ENCODE measurements around the gene SNRPD1. TPM values are rescaled to one million over a fixed set of nuclear protein-coding genes. Genes with fewer than 3 reads are reported as not detected.
"Not testable (repeated sequence)": the region's sequence is repeated elsewhere in the genome, so short reads cannot be mapped to it uniquely, and the experiment has no call there.

The SNRPD1 gene
- 100 to 1,000 TPM in 1 of 2 experiments, 10 to 100 TPM in 1; 79.9 to 163 TPM for total RNA-seq

GRCh38 chr18:21612125-21613039 lies at the start of gene SNRPD1:
Gene SNRPD1 (plus strand): TSS chr18:21612314. CDS start chr18:21612430, 116 bp downstream.
- ATAC-seq (peak; percentile 98), DNase-seq (peak; percentile 93)
- Mint-ChIP-seq H3K27me3 (no peaks in the 10 kb centered on the region), H3K9me3 (ENCODE audit: low read depth) (no peaks in the 10 kb centered on the region), H3K4me1 (peaks cover 34% of the 10 kb centered on the region), H3K36me3 (ENCODE audit: low read depth) (peaks cover 39% of the 10 kb centered on the region), H3K4me3 (peak within 1 kb of the TSS; percentile 92), H3K27ac (peak within 1 kb of the TSS; percentile 99)
- POLR2A ChIA-PET, result interaction anchor here (0.6 to 5.3 kb wide), 3 partner anchors 12 to 322 kb away, joined by 3 to 41 read pairs (median 4); partner anchors contain the start of gene ESCO1
- CTCF ChIA-PET, result interaction anchor here (0.6 to 6.2 kb wide), 15 partner anchors 9 to 1743 kb away, joined by 3 to 93 read pairs (median 5); partner anchors contain the start of genes ABHD3, ESCO1 and MIB1
- intact Hi-C loops (cut with DNase I, micrococcal nuclease), result loop anchor here (1.0 to 10.0 kb wide), 9 partner anchors 11 to 1842 kb away; partner anchors contain the start of genes ABHD3 (in 2 of the 2), MIB1 (in 2 of the 2), ESCO1 (in 1 of the 2) and RBBP8 (in 1 of the 2)

- Mint-ChIP-seq H3K27ac (no peak overlapping the region), H3K4me1 (peaks cover 2% of the 10 kb centered on the region), H3K9me3 (ENCODE audit: low read depth) (no peaks in the 10 kb centered on the region), H3K27me3 (no peaks in the 10 kb centered on the region), H3K36me3 (ENCODE audit: low read depth) (peaks cover 46% of the 10 kb centered on the region), H3K4me3 (no peak overlapping the region)
- ATAC-seq, result no peak
- no peak for DNase-seq
- ChIA-PET POLR2A (no interaction called here), CTCF (no interaction called here)
- intact Hi-C loops (cut with DNase I, micrococcal nuclease), result loop anchor here in 1 of 2 experiments (10.0 kb wide), 1 partner anchor 377 kb away; no protein-coding TSS in a partner anchor
These were observed 40.3 kb upstream of the SNRPD1 start for GRCh38 chr18:21571772-21572171.

GRCh38 chr18:21575656-21576055 lies 36.5 kb upstream of the SNRPD1 start:
- peaks cover 34% of the 10 kb centered on the region for H3K36me3 Mint-ChIP-seq (ENCODE audit: low read depth)

GRCh38 chr18:21584391-21584790 lies 27.7 kb upstream of the SNRPD1 start:
- peaks cover 23% of the 10 kb centered on the region for H3K4me1 Mint-ChIP-seq
- no peaks in the 10 kb centered on the region for H3K27me3 Mint-ChIP-seq
- ChIA-PET CTCF (interaction anchor here (1.3 kb wide), 1 partner anchor 13 kb away, joined by 4 read pairs; no protein-coding TSS in a partner anchor), POLR2A (no interaction called here)
- DNase-seq (no peak), ATAC-seq (no peak)
- H3K36me3 Mint-ChIP-seq (ENCODE audit: low read depth), result peaks cover 24% of the 10 kb centered on the region
- H3K9me3 Mint-ChIP-seq (ENCODE audit: low read depth), result no peaks in the 10 kb centered on the region
- no peak overlapping the region for H3K27ac Mint-ChIP-seq
- intact Hi-C loops (cut with DNase I, micrococcal nuclease), result no loop called here
- no peak overlapping the region for H3K4me3 Mint-ChIP-seq

More at GRCh38 chr18:21575656-21576055, 36.5 kb upstream of the SNRPD1 start:
- no peaks in the 10 kb centered on the region for H3K27me3 Mint-ChIP-seq
- intact Hi-C loops (cut with DNase I, micrococcal nuclease), result loop anchor here in 1 of 2 experiments (10.0 kb wide), 1 partner anchor 381 kb away; no protein-coding TSS in a partner anchor
- no peaks in the 10 kb centered on the region for H3K9me3 Mint-ChIP-seq (ENCODE audit: low read depth)
- H3K27ac Mint-ChIP-seq, result no peak overlapping the region
- ATAC-seq (no peak), DNase-seq (no peak)
- CTCF ChIA-PET, result no interaction called here
- POLR2A ChIA-PET, result interaction anchor here (0.6 kb wide), 1 partner anchor 51 kb away, joined by 4 read pairs; no protein-coding TSS in a partner anchor
- no peak overlapping the region for H3K4me3 Mint-ChIP-seq
- peaks cover 8% of the 10 kb centered on the region for H3K4me1 Mint-ChIP-seq

- intact Hi-C loops (cut with DNase I, micrococcal nuclease); H3K9me3 Mint-ChIP-seq (ENCODE audit: low read depth); POLR2A ChIA-PET; H3K27me3 Mint-ChIP-seq; ATAC-seq; H3K4me3 Mint-ChIP-seq; DNase-seq; H3K27ac Mint-ChIP-seq; CTCF ChIA-PET: not testable (repeated sequence)
- Mint-ChIP-seq H3K4me1 (peaks cover 33% of the 10 kb centered on the region), H3K36me3 (ENCODE audit: low read depth) (peaks cover 22% of the 10 kb centered on the region)
These were observed 19.8 kb upstream of the SNRPD1 start for GRCh38 chr18:21592361-21592760.

- H3K4me1 Mint-ChIP-seq, result peaks cover 39% of the 10 kb centered on the region
- H3K36me3 Mint-ChIP-seq (ENCODE audit: low read depth), result peaks cover 17% of the 10 kb centered on the region
- peak; percentile 73 for ATAC-seq
- H3K4me3 Mint-ChIP-seq, result no peak overlapping the region
- intact Hi-C loops (cut with DNase I, micrococcal nuclease), result no loop called here
- peak overlapping the region; percentile 23 for H3K27ac Mint-ChIP-seq
- POLR2A ChIA-PET, result no interaction called here
- no peaks in the 10 kb centered on the region for H3K27me3 Mint-ChIP-seq
- CTCF ChIA-PET, result interaction anchor here (0.7 kb wide), 1 partner anchor 38 kb away, joined by 3 read pairs; no protein-coding TSS in a partner anchor
- H3K9me3 Mint-ChIP-seq (ENCODE audit: low read depth), result no peaks in the 10 kb centered on the region
- DNase-seq, result peak; percentile 30
These were observed 18.4 kb upstream of the SNRPD1 start for GRCh38 chr18:21593540-21594257.

- Mint-ChIP-seq H3K36me3 (ENCODE audit: low read depth) (peaks cover 10% of the 10 kb centered on the region), H3K4me1 (peaks cover 41% of the 10 kb centered on the region)
These were observed 14.5 kb upstream of the SNRPD1 start for GRCh38 chr18:21597620-21598019.

GRCh38 chr18:21598726-21599584 lies 13.2 kb upstream of the SNRPD1 start:
- Mint-ChIP-seq H3K27ac (peak overlapping the region; percentile 94), H3K27me3 (no peaks in the 10 kb centered on the region), H3K4me1 (peaks cover 38% of the 10 kb centered on the region), H3K36me3 (ENCODE audit: low read depth) (peaks cover 8% of the 10 kb centered on the region), H3K9me3 (ENCODE audit: low read depth) (no peaks in the 10 kb centered on the region), H3K4me3 (peak overlapping the region; percentile 97)
- DNase-seq (no peak), ATAC-seq (no peak)
- intact Hi-C loops (cut with DNase I, micrococcal nuclease), result loop anchor here in 1 of 2 experiments (5.0 kb wide), 1 partner anchor 143 kb away; the partner anchor contains the start of gene MIB1
- ChIA-PET POLR2A (interaction anchor here (0.6 to 2.6 kb wide), 3 partner anchors 9 to 142 kb away, joined by 3 to 41 read pairs (median 13); partner anchors contain the start of genes MIB1 and SNRPD1), CTCF (interaction anchor here (2.8 to 2.9 kb wide), 2 partner anchors 12 to 13 kb away, joined by 17 to 93 read pairs; partner anchors contain the start of gene SNRPD1)

More at GRCh38 chr18:21597620-21598019, 14.5 kb upstream of the SNRPD1 start:
- Mint-ChIP-seq H3K27ac (no peak overlapping the region), H3K27me3 (no peaks in the 10 kb centered on the region), H3K9me3 (ENCODE audit: low read depth) (no peaks in the 10 kb centered on the region), H3K4me3 (no peak overlapping the region)
- intact Hi-C loops (cut with DNase I, micrococcal nuclease), result loop anchor here in 1 of 2 experiments (5.0 kb wide), 1 partner anchor 145 kb away; the partner anchor contains the start of gene MIB1
- ATAC-seq, result no peak
- ChIA-PET POLR2A (interaction anchor here (0.6 to 0.7 kb wide), 2 partner anchors 410 to 1009 kb away, joined by 3 to 5 read pairs; no protein-coding TSS in a partner anchor), CTCF (interaction anchor here (1.0 to 2.9 kb wide), 4 partner anchors 8 to 403 kb away, joined by 3 to 17 read pairs (median 4); partner anchors contain the start of gene SNRPD1)
- DNase-seq, result no peak

- peaks cover 37% of the 10 kb centered on the region for H3K4me1 Mint-ChIP-seq
- DNase-seq (peak; percentile 40), ATAC-seq (peak; percentile 64)
- intact Hi-C loops (cut with DNase I, micrococcal nuclease), result loop anchor here (1.0 to 10.0 kb wide), 9 partner anchors 12 to 1985 kb away; partner anchors contain the start of genes MIB1 (in 2 of the 2), ABHD3 (in 1 of the 2), NPC1 (in 1 of the 2) and ROCK1 (in 1 of the 2)
- no peaks in the 10 kb centered on the region for H3K27me3 Mint-ChIP-seq
- CTCF ChIA-PET, result interaction anchor here (0.6 to 2.8 kb wide), 20 partner anchors 10 to 732 kb away, joined by 3 to 93 read pairs (median 4); partner anchors contain the start of genes ABHD3, MIB1 and SNRPD1
- POLR2A ChIA-PET, result interaction anchor here (0.6 to 2.6 kb wide), 6 partner anchors 10 to 141 kb away, joined by 3 to 41 read pairs (median 5); partner anchors contain the start of genes ABHD3, MIB1 and SNRPD1
- no peaks in the 10 kb centered on the region for H3K9me3 Mint-ChIP-seq (ENCODE audit: low read depth)
- peak overlapping the region; percentile 94 for H3K27ac Mint-ChIP-seq
- H3K4me3 Mint-ChIP-seq, result peak overlapping the region; percentile 97
- peaks cover 5% of the 10 kb centered on the region for H3K36me3 Mint-ChIP-seq (ENCODE audit: low read depth)
These were observed 12.3 kb upstream of the SNRPD1 start for GRCh38 chr18:21599585-21600525.

Data from activated CD4-positive, alpha-beta T cell treated with anti-CD3 and anti-CD28 coated beads for 36 hours (primary cell).